Measurements from ENCODE around the gene ANKMY1.

DNA sequence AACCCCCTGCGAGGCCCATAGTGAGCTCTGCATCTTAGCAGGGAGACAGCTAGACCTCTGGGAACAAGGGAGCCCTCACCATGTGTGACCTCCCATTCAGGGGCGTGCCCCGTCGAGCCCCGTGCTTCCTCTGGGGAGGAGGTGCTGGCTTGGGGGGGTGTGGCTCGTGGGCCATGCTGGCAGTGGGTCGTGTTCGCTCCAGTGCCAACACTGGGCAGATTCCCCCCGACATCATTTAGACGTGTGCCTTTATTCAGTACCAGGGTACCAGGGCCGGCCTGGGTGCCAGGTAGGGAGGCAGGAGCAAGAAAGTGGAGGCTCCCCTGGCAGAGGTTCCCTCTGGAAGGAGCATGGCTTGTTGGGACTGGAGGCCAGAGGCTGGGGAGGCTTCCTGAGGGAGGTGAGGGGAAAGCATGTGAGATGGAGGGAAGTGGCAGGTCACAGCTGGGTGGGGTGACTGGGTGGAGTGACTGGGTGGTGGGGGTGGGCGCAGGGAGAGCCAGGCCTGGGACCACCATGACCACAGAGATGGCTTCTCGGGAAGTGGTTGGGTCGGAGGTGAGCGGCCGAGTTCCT lies 107.2 kb downstream of the ANKMY1 start:
- no peak for TF ChIP-seq EZH2 (IDR thresholded peaks at IDR 0.05; ENCODE audit: borderline replicate concordance, low read length)
- TF ChIP-seq, protein P1, sequence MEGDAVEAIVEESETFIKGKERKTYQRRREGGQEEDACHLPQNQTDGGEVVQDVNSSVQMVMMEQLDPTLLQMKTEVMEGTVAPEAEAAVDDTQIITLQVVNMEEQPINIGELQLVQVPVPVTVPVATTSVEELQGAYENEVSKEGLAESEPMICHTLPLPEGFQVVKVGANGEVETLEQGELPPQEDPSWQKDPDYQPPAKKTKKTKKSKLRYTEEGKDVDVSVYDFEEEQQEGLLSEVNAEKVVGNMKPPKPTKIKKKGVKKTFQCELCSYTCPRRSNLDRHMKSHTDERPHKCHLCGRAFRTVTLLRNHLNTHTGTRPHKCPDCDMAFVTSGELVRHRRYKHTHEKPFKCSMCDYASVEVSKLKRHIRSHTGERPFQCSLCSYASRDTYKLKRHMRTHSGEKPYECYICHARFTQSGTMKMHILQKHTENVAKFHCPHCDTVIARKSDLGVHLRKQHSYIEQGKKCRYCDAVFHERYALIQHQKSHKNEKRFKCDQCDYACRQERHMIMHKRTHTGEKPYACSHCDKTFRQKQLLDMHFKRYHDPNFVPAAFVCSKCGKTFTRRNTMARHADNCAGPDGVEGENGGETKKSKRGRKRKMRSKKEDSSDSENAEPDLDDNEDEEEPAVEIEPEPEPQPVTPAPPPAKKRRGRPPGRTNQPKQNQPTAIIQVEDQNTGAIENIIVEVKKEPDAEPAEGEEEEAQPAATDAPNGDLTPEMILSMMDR (conservative IDR thresholded peaks at IDR 0.05 in 1 of 2, IDR thresholded peaks at IDR 0.05 in 1 of 2; ENCODE audit: extremely low read depth in 1 of 2, insufficient read depth in 1 of 2, low read depth in 1 of 2, low read length in 2 of 2) = no peak

All from mammary epithelial cell (primary cell).